Cardiac muscle cell (in vitro differentiated cells and primary cell): ENCODE data around the gene C11orf68. TPM values are rescaled to one million over a fixed set of nuclear protein-coding genes. Genes with fewer than 3 reads are reported as not detected.

Source experiments
- DNase-seq, 2 donors: peaks; one replicate each; pipeline versions ENCODE4 v3.0.0 to v3.0.0-alpha.2; 2010 to 2017; ENCODE audit warnings: low read depth in 1 of 2, low spot score in 1 of 2
- H3K27ac ChIP-seq: fragments of 200-600 bp; sonication (generic); 2 replicates; pipeline ENCODE4 v1.5.1; 2016
- H3K27me3 ChIP-seq: fragments of 200-600 bp; sonication (generic); 2 replicates; pipeline ENCODE4 v1.6.0; 2016; ENCODE audit warnings: control low read depth
- H3K36me3 ChIP-seq: fragments of 200-600 bp; sonication (generic); 2 replicates; pipeline ENCODE4 v1.5.1; 2016; ENCODE audit warnings: control low read depth
- H3K4me1 ChIP-seq: fragments of 200-600 bp; sonication (generic); 2 replicates; pipeline ENCODE4 v1.8.1; 2017; ENCODE audit warnings: low read depth, mild to moderate bottlenecking, mixed run types
- H3K4me3 ChIP-seq: fragments of 200-600 bp; sonication (generic); 2 replicates; pipeline ENCODE4 v1.5.1; 2016; ENCODE audit warnings: mild to moderate bottlenecking
- H3K9me3 ChIP-seq: fragments of 200-600 bp; sonication (generic); 2 replicates; pipeline ENCODE4 v1.5.1; 2017; ENCODE audit warnings: low read depth, mild to moderate bottlenecking, control low read depth
- polyA plus RNA-seq: library from polyadenylated mRNA; unstranded; fragments of >200 nt; fragmentation: Nextera tagmentation; extraction: Ambion mirVana; gene quantifications from 2 replicates; pipeline ENCODE4 v1.2.1, GENCODE V29; 2016
- total RNA-seq: library from RNA; depleted of rRNA; stranded (reverse); fragments of >200 nt; gene quantifications from 2 replicates; pipeline ENCODE4 v1.2.3, GENCODE V29; 2016
- TF ChIP-seq, protein P1 (sequence below): IDR thresholded peaks from 2 replicates; pipeline ENCODE4 v1.5.1; 2012; ENCODE audit warnings: low read depth, mild to moderate bottlenecking, low read length

Gene C11orf68
- total and polyA plus RNA-seq, 2 experiments from 2014 or later, result 34.7 to 86.5 TPM

DNA sequence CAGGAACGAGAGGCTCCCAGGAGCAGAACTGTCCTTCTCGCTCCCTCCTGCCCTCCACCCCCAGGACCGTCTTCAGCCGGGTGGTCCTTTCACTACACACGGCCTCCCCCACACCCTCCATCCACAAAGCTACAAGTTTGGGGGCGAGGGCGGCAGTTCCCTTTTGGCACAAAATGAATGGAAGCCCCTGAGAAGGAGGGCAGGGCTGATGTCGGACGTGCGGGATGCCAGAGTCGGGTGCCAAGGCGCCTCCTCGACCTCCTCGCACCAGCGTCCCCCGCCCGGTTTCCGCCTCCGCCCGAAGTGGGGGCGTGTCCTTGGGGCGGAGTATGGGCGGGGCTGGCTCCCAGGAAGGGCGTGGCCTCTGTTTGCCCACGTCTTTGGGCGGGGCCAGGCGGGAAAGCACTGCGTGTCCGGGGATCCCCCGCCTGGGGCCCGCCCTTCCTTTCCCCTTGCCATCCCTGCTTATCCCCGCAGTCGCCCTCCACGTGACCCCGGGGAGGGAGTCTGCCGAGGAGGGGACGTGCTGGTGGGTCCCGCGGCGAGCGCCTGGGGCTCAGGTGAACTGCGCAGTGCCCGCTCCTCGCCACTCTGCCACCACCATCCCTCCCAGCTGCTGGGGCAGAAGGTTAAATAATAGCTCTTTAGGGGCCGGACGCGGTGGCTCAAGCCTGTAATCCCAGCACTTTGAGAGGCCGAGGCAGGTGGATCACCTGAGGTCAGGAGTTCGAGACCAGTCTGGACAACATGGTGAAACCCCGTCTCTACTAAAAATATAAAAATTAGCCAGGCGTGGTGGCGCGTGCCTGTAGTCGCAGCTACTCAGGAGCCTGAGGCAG, 45.3 kb downstream of the C11orf68 start:
- Histone ChIP-seq H3K27me3 (no peaks in the 10 kb centered on the region), H3K4me1 (no peaks in the 10 kb centered on the region), H3K4me3 (peak overlapping the region; percentile 95), H3K9me3 (no peaks in the 10 kb centered on the region), H3K27ac (peak overlapping the region; percentile 97), H3K36me3 (peaks cover 9% of the 10 kb centered on the region)
- peak; percentile 95 to 96 for DNase-seq
- TF ChIP-seq, protein P1, sequence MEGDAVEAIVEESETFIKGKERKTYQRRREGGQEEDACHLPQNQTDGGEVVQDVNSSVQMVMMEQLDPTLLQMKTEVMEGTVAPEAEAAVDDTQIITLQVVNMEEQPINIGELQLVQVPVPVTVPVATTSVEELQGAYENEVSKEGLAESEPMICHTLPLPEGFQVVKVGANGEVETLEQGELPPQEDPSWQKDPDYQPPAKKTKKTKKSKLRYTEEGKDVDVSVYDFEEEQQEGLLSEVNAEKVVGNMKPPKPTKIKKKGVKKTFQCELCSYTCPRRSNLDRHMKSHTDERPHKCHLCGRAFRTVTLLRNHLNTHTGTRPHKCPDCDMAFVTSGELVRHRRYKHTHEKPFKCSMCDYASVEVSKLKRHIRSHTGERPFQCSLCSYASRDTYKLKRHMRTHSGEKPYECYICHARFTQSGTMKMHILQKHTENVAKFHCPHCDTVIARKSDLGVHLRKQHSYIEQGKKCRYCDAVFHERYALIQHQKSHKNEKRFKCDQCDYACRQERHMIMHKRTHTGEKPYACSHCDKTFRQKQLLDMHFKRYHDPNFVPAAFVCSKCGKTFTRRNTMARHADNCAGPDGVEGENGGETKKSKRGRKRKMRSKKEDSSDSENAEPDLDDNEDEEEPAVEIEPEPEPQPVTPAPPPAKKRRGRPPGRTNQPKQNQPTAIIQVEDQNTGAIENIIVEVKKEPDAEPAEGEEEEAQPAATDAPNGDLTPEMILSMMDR, result no peak

DNA sequence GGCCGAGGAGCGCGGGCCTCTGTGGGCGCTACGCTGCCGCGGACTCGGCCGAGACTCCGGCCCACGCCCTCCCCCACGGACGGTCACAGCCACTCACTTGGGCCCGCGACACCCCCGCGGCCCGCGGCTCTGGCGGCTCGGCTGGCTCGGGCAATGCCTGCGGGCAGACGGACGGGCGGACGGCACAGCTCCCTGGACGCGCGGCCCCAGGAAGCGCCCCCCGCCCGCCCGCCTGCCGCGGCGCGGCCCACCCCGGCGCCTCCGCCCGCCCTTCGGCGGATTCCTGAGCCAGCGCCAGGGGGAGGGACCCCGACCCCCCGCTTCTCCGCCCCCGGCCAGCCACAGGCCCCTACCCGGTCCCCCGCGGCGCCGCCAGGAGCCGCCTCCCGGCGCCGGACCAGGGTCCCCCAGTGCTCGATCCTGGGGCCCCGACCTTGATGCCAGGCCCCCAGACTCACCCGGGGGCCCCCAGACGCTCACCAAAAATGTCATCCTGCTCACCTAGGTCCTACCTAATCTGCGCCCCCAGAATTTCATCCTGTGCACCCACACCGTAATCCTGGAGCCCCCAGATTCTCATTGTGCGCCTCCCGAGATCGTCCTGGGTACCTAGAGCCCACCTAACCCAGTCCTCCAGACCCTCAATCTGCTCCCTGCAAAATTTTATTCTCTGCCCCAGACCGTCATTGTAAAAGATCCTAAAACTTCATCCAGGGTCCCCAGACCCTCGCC, 46.1 kb downstream of the C11orf68 start, which contains the start of gene EFEMP2:
EFEMP2 (minus strand) TSS at position 215 of the 732 bp plus-strand sequence. CDS start 446 bp downstream, outside the sequence.
- no peaks in the 10 kb centered on the region for H3K9me3 ChIP-seq
- peak within 1 kb of the TSS; percentile 95 for H3K4me3 ChIP-seq
- peaks cover 10% of the 10 kb centered on the region for H3K36me3 ChIP-seq
- H3K27ac ChIP-seq, result peak within 1 kb of the TSS; percentile 97
- no peaks in the 10 kb centered on the region for H3K27me3 ChIP-seq
- DNase-seq, result peak; percentile 68 to 80
- TF ChIP-seq, protein P1, result no peak
- no peaks in the 10 kb centered on the region for H3K4me1 ChIP-seq

DNA sequence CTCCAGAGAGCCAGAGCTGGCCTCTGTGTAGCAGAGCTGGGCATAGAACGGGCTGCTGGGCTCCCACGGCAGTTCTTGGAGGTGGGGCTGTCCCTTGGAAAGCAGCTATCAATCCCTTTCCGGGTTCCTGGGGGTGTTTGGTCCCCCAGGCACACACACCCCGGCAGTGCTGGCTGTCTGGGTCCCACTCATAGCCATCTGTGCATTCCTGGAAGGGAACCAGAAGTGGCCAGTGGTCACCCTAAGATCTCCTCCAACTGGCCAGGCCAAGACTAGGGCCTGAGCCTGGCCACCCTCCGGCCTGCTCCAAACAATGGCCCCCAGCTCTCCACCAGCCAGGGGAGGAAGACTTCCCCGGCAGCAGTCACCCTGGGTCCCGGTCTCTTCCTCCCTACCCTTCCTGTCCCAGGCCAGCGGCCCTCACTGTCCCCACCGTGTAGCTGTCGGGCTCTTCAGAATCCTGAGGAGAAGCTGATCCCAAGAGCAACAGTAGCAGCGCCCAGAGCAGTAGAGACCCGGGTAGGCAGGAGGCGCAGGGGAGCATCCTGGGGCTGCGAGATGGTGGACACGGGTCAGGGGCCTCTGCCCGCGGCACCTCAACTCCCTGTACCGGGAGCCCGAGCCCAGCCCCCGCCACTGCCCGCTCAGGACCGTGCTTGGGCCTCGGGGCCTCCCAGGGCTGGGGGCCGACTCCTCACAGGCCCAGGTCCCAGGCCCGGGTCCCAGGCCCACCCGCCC, 46.9 kb downstream of the C11orf68 start:
- H3K4me1 ChIP-seq, result no peaks in the 10 kb centered on the region
- H3K4me3 ChIP-seq, result peak overlapping the region; percentile 95
- no peaks in the 10 kb centered on the region for H3K27me3 ChIP-seq
- H3K36me3 ChIP-seq, result peaks cover 14% of the 10 kb centered on the region
- DNase-seq, result peak; percentile 47 to 61
- H3K9me3 ChIP-seq, result no peaks in the 10 kb centered on the region
- peak overlapping the region; percentile 97 for H3K27ac ChIP-seq
- TF ChIP-seq, protein P1, result peak; percentile 32

DNA sequence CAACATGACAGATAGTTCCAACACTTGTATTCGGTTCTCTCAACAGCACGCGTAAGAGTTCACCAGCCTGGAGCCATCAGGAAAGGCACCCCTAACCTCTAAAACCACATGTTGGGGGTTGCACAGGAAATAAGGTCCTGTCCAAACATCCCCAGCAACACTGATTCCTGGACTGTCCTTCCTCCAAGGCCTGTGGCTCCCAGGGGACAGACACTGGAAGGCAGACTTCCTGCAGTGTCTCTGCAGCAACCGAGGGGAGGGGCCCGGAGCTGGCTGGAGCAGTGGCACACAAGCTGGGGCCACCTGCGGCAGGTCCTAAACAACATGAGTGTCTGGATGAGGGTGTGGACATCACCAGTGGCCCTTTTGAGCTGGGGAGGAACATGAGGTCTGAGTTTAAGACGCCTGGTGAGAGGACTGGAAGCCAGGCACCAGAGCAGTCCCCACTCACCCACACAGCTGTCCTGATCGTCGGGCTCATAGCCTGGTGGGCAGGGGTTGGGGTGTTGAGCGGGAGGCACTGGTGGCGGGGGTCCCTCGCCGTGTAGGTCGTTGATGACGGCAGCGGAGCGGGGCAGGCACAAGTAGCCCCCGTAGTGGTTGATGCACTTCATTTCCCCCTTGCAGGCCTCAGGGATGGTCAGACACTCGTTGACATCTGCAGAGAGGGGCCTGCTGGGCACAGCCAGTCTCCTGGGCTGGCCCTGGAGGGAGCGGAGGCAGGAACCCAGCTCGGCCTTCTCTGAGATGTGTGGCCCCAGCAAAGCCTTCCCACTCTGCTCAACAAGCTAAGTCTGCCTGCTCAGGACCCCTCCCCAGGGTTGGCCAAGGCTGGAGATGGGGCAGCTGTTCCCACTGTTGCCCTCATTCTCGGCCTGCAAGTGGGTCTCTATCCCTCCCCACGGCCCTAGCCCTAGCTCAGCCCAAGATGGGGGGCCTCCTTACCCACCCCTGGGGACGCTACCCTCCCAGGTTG, 47.9 kb downstream of the C11orf68 start:
- Histone ChIP-seq H3K4me1 (no peaks in the 10 kb centered on the region), H3K4me3 (peak overlapping the region; percentile 95), H3K27ac (peak overlapping the region; percentile 97), H3K27me3 (no peaks in the 10 kb centered on the region), H3K36me3 (peaks cover 22% of the 10 kb centered on the region), H3K9me3 (no peaks in the 10 kb centered on the region)
- DNase-seq, result no peak
- TF ChIP-seq, protein P1, result no peak
